ENCODE results near the gene SMOC2. TPM values are rescaled to one million over a fixed set of nuclear protein-coding genes. Genes with fewer than 3 reads are reported as not detected.

The SMOC2 gene
- polyA plus RNA-seq, 1 of the 3 experiments (the other 2 are of a cell fraction): not detected

DNA sequence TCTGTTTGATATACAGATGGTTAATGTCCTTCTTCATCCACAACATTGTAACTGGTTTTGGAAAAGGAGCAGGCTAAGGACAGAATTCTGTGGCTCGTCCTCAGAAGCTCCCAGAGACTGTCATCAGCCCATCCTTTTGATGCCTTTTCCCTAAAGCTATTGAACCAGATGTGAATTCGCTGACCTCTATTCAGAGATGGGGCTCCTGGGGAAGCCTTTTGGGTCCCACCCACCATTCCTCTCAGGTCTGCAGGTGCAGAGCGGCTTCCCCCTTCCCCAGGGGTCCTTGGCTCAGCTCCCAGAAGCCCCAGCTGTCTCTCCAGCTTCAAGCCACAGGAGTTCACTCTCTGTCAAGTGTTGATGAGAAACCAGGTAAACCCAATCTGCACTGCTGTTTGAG, 191.7 kb downstream of the SMOC2 start:
- no peaks in the 10 kb centered on the region for H3K9me3 ChIP-seq

More for the DNA sequence above, 191.7 kb downstream of the SMOC2 start:
- POLR2A ChIA-PET: no interaction called here
- H3K4me1 ChIP-seq (ENCODE audit: control insufficient read depth in 1 of 2, insufficient read depth in 2 of 2, low read depth in 1 of 2, low read length in 1 of 2): peaks cover 0 to 37% of the 10 kb centered on the region in 2 experiments; a peak in 1 of 4 replicates
- H2AFZ ChIP-seq (ENCODE audit: low read depth): no peak overlapping the region
- H3F3A ChIP-seq (replicated peaks; ENCODE audit: insufficient read depth): no peaks in the 10 kb centered on the region
- H3K79me2 ChIP-seq (ENCODE audit: insufficient read depth): no peaks in the 10 kb centered on the region
- H3K9me2 ChIP-seq: no peaks in the 10 kb centered on the region
- no peak overlapping the region for H3K27ac ChIP-seq (ENCODE audit: low read depth in 2 of 2, low read length in 1 of 2)
- WGBS (ENCODE audit: low lambda C conversion rate): 22% methylated on average over 3 of the region's 3 CpGs
- H3K4me2 ChIP-seq: no peak overlapping the region
- H3K9ac ChIP-seq: no peak overlapping the region
- DNase-seq: no peak
- H3K4me3 ChIP-seq (ENCODE audit: low read depth in 2 of 2, low read length in 1 of 2): no peak overlapping the region
- no peak for TF ChIP-seq SIN3A (IDR thresholded peaks at IDR 0.05; ENCODE audit: borderline replicate concordance, low read depth, low read length)
- TF ChIP-seq JUND (IDR thresholded peaks at IDR 0.05): no peak
- TF ChIP-seq MXI1 (IDR thresholded peaks at IDR 0.05; ENCODE audit: low read depth, low read length): no peak
- TF ChIP-seq POLR2AphosphoS5 (IDR thresholded peaks at IDR 0.05; ENCODE audit: low read depth, low read length): no peak
- TF ChIP-seq FOXJ3 (CRISPR knock-in tag; IDR thresholded peaks at IDR 0.05): no peak
- no peak for TF ChIP-seq EZH2phosphoT487 (IDR thresholded peaks at IDR 0.05; ENCODE audit: borderline replicate concordance, low read depth)
- TF ChIP-seq, protein P1, sequence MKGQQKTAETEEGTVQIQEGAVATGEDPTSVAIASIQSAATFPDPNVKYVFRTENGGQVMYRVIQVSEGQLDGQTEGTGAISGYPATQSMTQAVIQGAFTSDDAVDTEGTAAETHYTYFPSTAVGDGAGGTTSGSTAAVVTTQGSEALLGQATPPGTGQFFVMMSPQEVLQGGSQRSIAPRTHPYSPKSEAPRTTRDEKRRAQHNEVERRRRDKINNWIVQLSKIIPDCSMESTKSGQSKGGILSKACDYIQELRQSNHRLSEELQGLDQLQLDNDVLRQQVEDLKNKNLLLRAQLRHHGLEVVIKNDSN (IDR thresholded peaks at IDR 0.05; ENCODE audit: borderline replicate concordance, low read depth): no peak
- TF ChIP-seq CHD2 (IDR thresholded peaks at IDR 0.05; ENCODE audit: low read length, partially characterized antibody): no peak
- TF ChIP-seq, protein P2, sequence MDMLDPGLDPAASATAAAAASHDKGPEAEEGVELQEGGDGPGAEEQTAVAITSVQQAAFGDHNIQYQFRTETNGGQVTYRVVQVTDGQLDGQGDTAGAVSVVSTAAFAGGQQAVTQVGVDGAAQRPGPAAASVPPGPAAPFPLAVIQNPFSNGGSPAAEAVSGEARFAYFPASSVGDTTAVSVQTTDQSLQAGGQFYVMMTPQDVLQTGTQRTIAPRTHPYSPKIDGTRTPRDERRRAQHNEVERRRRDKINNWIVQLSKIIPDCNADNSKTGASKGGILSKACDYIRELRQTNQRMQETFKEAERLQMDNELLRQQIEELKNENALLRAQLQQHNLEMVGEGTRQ (IDR thresholded peaks at IDR 0.05; ENCODE audit: borderline replicate concordance, low read depth, low read length): no peak
- no peak for TF ChIP-seq TEAD4 (IDR thresholded peaks at IDR 0.05; ENCODE audit: borderline replicate concordance, insufficient read depth)
- TF ChIP-seq, protein P3, sequence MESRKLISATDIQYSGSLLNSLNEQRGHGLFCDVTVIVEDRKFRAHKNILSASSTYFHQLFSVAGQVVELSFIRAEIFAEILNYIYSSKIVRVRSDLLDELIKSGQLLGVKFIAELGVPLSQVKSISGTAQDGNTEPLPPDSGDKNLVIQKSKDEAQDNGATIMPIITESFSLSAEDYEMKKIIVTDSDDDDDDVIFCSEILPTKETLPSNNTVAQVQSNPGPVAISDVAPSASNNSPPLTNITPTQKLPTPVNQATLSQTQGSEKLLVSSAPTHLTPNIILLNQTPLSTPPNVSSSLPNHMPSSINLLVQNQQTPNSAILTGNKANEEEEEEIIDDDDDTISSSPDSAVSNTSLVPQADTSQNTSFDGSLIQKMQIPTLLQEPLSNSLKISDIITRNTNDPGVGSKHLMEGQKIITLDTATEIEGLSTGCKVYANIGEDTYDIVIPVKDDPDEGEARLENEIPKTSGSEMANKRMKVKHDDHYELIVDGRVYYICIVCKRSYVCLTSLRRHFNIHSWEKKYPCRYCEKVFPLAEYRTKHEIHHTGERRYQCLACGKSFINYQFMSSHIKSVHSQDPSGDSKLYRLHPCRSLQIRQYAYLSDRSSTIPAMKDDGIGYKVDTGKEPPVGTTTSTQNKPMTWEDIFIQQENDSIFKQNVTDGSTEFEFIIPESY (IDR thresholded peaks at IDR 0.05; ENCODE audit: borderline replicate concordance, low read depth): no peak
- TF ChIP-seq, protein P4, sequence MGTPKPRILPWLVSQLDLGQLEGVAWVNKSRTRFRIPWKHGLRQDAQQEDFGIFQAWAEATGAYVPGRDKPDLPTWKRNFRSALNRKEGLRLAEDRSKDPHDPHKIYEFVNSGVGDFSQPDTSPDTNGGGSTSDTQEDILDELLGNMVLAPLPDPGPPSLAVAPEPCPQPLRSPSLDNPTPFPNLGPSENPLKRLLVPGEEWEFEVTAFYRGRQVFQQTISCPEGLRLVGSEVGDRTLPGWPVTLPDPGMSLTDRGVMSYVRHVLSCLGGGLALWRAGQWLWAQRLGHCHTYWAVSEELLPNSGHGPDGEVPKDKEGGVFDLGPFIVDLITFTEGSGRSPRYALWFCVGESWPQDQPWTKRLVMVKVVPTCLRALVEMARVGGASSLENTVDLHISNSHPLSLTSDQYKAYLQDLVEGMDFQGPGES (IDR thresholded peaks at IDR 0.05; ENCODE audit: low read depth, low read length): no peak
- CTCF ChIA-PET: interaction anchor here (0.7 to 1.6 kb wide), 4 partner anchors 16 to 193 kb away, joined by 3 to 5 read pairs (median 4); no protein-coding TSS in a partner anchor
- no peaks in the 10 kb centered on the region for H3K36me3 ChIP-seq (replicated peaks in 1 of 2; ENCODE audit: control insufficient read depth in 1 of 2, insufficient read depth in 2 of 2, low read length in 1 of 2)
- H3K27me3 ChIP-seq (ENCODE audit: insufficient read depth): no peaks in the 10 kb centered on the region
- H4K20me1 ChIP-seq (ENCODE audit: insufficient read depth): no peaks in the 10 kb centered on the region
